Stromal cell of bone marrow (primary cell): ENCODE data around the gene PPFIBP2.

ENCODE experiments used
- DNase-seq: peaks from one replicate; pipeline ENCODE4 v3.0.0-alpha.2; 2012; ENCODE audit warnings: low read depth

The PPFIBP2 gene

GRCh38 chr11:7578276-7578955 lies 64.6 kb downstream of the PPFIBP2 start:
- DNase-seq, result no peak

GRCh38 chr11:7579361-7579791 lies 65.6 kb downstream of the PPFIBP2 start:
- DNase-seq, result peak; percentile 33

DNA sequence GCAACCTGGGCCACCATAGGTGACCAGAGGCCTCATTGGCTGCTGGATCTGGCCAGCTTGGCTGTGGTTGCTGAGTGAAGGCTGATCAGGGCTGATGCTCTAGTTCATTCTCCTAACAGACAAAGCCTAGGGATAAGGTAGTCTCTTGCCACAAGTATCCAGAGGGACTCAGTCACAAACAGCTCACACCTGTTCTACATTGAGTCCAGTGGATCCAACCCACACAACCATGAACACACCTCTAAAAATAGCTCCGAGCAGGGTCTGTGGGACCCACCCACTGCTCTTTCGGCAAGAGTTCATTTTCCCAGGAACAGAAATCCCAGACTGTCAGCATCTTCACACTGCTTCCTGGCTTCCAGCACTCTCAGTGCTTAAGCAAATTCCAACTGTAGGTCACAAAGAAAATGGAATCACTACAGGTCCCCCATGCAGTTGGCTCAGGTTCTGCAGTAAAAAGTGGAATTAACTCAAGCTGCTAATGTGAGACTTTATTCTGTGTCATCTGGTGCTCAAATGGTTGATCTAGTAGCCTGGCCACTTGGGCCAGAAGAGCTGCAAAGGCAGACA lies 67.3 kb downstream of the PPFIBP2 start:
- DNase-seq, result no peak

GRCh38 chr11:7582338-7582985 lies 68.7 kb downstream of the PPFIBP2 start:
- peak; percentile 49 for DNase-seq

- DNase-seq, result no peak
Observed at GRCh38 chr11:7583248-7583647, 69.4 kb downstream of the PPFIBP2 start.

DNA sequence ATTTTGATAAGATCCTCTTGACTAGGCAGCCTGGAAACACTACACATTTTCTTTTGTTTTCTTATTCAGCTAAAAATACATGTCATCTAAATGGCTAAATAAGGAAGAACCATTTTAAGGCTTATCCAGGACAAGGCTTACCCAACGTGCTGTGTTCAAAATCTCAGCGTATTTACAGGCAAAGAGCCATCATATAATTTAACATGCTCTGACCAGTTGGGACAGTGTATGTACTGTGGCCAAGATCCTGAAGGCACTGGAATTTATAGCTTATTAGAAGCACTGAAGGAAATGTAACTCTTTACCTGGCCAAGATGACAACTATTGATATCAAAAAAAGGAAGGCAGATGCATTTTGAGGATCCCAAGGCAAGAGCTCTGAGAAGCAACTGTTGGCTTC lies 71.1 kb downstream of the PPFIBP2 start:
- DNase-seq, result no peak

DNA sequence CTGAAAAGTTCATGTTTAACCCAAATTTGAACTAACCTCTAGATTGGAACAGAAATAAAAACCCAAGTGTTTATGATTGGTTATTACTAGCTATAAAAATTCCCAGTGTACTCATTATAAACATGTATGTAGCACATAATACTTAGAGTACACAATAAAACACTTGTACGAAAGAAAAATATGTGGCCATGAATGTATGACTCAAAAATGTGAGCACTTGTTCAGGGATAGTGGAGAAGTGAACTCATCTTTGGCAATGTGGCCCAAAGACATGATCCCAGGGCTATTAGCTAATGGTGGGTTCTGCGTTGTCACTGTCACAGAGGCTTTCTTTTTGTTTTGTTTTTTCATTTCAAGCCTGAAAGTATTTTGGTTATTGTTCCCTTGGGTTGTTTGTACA lies 72.0 kb downstream of the PPFIBP2 start:
- DNase-seq, result no peak

- no peak for DNase-seq
Observed at GRCh38 chr11:7586376-7586775, 72.6 kb downstream of the PPFIBP2 start.

DNA sequence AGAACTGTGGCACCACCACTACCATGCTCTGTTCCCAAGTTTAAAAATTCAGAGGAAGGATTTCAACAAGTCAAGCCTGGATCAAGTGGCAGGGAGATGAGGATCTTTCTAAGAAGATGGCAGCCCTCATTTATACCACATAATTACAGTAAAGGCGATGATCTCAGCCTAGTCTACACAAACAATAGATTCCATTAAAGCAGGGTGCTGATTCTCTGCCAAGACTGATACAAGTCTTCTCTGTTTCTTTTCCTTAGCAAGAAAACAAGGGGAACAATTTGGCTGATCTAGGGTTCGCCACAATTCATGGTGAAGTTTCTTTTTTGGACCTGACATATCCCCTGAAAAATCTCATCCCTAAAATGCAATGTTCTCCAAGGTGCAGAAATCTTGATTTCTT lies 73.9 kb downstream of the PPFIBP2 start:
- no peak for DNase-seq

GRCh38 chr11:7589861-7590260 lies 76.1 kb downstream of the PPFIBP2 start:
- no peak for DNase-seq

DNA sequence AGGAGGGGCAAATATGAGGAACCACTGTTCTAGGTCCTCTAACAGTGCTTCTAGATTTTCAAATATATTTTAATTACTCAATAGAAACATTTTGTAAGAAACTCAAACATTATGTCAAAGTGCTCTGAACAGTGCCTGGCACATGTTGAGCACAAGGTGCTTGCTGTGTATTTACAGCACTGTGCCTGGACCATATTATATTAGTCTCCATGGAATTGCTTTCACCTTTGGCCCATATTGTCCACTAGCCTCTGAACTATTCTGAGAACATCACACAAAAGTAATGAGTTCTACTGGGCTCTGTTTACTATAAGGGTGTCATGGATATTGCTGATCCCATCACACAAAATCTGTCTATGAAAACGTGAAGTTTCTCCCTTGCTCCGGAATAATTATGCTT lies 76.7 kb downstream of the PPFIBP2 start:
- no peak for DNase-seq

GRCh38 chr11:7591107-7591894 lies 77.5 kb downstream of the PPFIBP2 start:
- no peak for DNase-seq

DNA sequence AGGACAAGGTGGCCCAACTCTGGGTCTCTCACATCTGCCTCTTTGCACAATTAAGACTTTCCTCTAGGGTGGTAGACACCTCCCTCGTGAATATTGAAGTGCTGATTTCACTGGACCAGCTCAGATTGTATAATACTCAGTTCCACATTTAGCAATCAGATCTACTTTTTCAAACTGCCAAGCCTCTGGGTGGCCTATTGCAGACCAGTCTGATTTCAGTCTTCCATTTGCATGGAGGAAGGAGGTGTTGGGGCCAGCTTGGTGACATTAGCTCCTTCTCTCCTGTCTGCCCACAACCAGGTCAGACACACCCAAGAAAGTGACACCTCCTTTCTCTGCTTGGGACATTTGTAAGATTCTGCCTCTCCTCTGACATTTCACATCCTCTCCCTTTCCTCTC lies 78.2 kb downstream of the PPFIBP2 start:
- no peak for DNase-seq

DNA sequence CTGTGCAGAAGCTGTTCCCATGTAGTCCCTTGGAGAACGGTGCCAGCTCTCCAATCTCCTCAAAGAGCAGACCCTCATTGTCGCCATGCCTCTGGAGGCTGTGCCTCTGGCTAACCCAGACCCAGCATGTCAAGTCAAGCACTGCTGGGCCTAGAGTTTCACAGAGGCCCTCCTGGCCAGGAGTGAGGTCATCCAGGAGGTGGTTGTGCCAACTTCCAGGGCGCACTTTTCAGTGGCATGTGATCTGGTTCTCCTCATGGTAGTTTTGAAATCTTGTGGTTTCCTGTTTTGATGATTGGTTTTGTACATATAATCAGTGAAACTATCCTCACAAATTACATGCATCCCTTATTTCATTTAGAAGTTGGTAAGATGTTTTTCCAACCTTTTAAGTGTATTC lies 78.9 kb downstream of the PPFIBP2 start:
- DNase-seq, result peak; percentile 45

- no peak for DNase-seq
Observed at GRCh38 chr11:7593481-7593880, 79.7 kb downstream of the PPFIBP2 start.

- DNase-seq, result peak; percentile 35
Observed at GRCh38 chr11:7595016-7595866, 81.4 kb downstream of the PPFIBP2 start.

GRCh38 chr11:7595951-7596350 lies 82.2 kb downstream of the PPFIBP2 start:
- no peak for DNase-seq

DNA sequence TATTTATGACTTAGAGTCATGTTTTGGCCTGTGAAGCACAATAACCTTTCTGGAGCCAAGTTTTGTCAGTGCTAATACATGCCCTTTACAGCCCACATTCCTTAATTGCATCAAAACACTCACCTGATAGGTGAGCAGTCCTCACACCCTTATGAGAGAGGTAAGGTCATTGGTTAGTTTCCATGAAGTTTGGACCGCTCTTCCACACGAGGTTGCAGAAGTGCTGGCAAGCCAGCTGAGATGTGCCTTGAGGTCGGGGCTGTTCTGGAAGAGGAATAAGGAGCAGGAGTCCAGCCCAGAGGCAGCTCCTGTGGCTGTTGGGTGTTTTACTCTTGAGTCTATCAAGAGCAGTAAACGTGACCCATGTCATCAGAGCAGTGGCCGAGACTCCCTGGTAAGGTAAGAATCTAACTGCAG lies 83.2 kb downstream of the PPFIBP2 start:
- DNase-seq, result no peak

DNA sequence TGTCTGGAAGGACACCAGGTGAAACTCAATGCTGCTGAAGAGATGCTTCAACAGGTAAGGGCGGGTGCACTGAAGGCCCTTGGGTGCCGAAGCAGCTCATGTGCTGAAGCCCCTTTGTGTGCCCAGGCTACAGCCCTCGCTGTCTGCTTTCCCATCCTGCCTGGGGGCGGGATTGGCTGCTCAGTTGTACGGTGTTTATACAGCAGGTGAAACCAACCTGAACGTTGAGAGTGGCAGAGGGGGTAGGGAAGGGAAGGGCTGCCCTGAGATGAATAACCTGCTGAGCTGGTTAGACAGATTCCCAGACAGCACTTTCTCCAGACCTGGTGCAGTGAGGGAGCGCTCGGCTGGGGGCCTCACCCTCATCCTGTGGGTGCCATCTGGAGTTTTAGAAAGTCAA lies 83.8 kb downstream of the PPFIBP2 start:
- DNase-seq, result no peak

GRCh38 chr11:7599209-7599608 lies 85.4 kb downstream of the PPFIBP2 start:
- no peak for DNase-seq

GRCh38 chr11:7600205-7600775 lies 86.5 kb downstream of the PPFIBP2 start:
- DNase-seq, result peak; percentile 41
